ENCODE measurements around the gene PC.
A peak's percentile ranks its signal among the peaks of the same experiment; 100 is the strongest.

PC gene

DNA sequence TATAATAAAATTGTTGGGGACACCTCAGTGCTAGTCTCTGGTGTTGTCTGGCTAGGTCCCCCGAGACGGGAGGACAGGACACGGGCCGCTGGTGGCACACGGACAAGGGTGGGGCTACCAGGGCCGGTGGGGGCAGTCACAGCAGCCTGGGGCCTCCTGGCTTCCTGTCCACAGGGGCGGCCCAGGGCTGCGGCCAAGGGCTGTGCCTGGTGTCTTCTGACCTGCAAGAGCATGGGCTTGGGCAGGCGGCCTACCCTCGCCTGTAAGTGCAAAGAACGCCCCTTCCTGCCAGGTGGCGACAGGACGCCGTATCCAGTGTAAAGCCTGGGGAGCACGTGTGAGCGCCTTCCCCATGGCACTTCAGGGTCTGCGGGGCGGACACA, 97.7 kb downstream of the PC start:
- DNase-seq (ENCODE audit: insufficient read length, low spot score) (no peak), FAIRE-seq (no peak)
- no peak for TF ChIP-seq PAX5 (IDR thresholded peaks at IDR 0.05; ENCODE audit: insufficient read depth, low read length, severe bottlenecking)
- TF ChIP-seq POU2F2 (IDR thresholded peaks at IDR 0.05; ENCODE audit: low read depth, low read length) = no peak
- no peak for TF ChIP-seq POLR2A (IDR thresholded peaks at IDR 0.05; ENCODE audit: low read depth, low read length)
- no peak for TF ChIP-seq SPI1 (IDR thresholded peaks at IDR 0.05; ENCODE audit: low read depth, low read length)
- TF ChIP-seq TAF1 (IDR thresholded peaks at IDR 0.05; ENCODE audit: low read depth, low read length) = no peak
- TF ChIP-seq POLR2AphosphoS5 (IDR thresholded peaks at IDR 0.05; ENCODE audit: low read depth, low read length) = no peak

DNA sequence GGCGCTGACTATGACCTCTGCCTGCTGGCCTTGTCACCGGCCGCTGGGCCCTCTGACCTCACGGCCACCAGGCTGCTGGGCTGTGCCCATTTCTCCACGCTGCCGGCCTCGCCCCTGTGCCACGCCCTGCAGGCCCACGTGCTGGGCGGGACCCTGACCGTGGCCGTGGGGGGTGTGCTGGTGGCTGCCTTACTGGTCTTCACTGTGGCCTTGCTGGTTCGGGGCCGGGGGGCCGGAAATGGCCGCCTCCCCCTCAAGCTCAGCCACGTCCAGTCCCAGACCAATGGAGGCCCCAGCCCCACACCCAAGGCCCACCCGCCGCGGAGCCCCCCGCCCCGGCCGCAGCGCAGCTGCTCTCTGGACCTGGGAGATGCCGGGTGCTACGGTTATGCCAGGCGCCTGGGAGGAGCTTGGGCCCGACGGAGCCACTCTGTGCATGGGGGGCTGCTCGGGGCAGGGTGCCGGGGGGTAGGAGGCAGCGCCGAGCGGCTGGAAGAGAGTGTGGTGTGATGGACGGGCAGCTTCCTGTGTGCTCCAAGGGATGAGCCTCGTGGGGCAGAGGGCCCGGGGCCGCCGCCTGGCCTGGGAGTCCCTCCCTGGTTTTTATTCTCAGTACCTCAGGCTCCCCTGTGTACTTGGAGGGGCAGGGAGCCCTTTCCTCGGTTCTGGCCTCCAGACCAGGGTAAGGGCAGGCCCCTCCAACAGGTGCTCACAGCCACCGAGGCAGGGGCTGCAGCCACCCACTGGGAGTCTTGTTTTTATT, 98.3 kb downstream of the PC start:
- FAIRE-seq = no peak
- no peak for TF ChIP-seq POLR2A (IDR thresholded peaks at IDR 0.05; ENCODE audit: low read depth, low read length)
- TF ChIP-seq PAX5 (IDR thresholded peaks at IDR 0.05; ENCODE audit: insufficient read depth, low read length, severe bottlenecking) = no peak
- TF ChIP-seq SPI1 (IDR thresholded peaks at IDR 0.05; ENCODE audit: low read depth, low read length) = no peak
- no peak for TF ChIP-seq POU2F2 (IDR thresholded peaks at IDR 0.05; ENCODE audit: low read depth, low read length)
- no peak for TF ChIP-seq TAF1 (IDR thresholded peaks at IDR 0.05; ENCODE audit: low read depth, low read length)
- TF ChIP-seq POLR2AphosphoS5 (IDR thresholded peaks at IDR 0.05; ENCODE audit: low read depth, low read length) = no peak
- no peak for DNase-seq (ENCODE audit: insufficient read length, low spot score)

DNA sequence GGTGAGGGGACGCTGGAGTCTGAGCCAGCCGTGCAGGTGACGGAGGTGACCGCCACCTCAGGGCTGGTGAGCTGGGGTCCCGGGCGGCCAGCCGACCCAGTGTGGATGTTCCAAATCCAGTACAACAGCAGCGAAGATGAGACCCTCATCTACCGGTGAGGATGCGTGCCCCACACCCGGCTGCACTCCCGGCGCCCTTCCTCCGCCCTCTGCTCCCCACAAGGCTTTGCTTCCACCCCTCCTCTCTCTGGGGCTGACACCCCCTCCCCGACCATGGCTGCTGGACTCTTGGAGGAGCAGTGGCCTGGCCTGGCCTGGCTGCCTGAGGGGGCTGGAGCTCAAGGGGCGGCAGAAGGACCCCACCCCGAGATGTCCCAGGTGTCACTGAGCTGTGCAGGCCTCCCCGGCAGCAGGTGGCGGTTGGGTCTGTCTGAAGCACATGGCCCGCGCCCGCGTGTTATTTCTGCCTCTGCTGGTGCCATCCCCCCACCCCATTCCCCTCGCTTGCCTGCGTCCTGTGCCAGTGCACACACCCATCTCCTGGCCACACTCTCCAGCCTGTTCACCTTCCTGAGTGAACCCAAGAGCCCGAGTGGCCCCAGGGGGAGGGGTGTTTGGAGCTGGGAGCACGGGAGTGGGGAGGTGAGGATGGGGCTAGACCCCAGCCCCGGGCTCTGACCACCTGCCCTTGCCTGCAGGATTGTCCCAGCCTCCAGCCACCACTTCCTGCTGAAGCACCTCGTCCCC, 99.1 kb downstream of the PC start:
- no peak for FAIRE-seq
- no peak for DNase-seq (ENCODE audit: insufficient read length, low spot score)
- TF ChIP-seq PAX5 (IDR thresholded peaks at IDR 0.05; ENCODE audit: insufficient read depth, low read length, severe bottlenecking) (no peak), POLR2A (IDR thresholded peaks at IDR 0.05; ENCODE audit: low read depth, low read length) (no peak), SPI1 (IDR thresholded peaks at IDR 0.05; ENCODE audit: low read depth, low read length) (no peak), POLR2AphosphoS5 (IDR thresholded peaks at IDR 0.05; ENCODE audit: low read depth, low read length) (no peak), TAF1 (IDR thresholded peaks at IDR 0.05; ENCODE audit: low read depth, low read length) (no peak), POU2F2 (IDR thresholded peaks at IDR 0.05; ENCODE audit: low read depth, low read length) (no peak)

DNA sequence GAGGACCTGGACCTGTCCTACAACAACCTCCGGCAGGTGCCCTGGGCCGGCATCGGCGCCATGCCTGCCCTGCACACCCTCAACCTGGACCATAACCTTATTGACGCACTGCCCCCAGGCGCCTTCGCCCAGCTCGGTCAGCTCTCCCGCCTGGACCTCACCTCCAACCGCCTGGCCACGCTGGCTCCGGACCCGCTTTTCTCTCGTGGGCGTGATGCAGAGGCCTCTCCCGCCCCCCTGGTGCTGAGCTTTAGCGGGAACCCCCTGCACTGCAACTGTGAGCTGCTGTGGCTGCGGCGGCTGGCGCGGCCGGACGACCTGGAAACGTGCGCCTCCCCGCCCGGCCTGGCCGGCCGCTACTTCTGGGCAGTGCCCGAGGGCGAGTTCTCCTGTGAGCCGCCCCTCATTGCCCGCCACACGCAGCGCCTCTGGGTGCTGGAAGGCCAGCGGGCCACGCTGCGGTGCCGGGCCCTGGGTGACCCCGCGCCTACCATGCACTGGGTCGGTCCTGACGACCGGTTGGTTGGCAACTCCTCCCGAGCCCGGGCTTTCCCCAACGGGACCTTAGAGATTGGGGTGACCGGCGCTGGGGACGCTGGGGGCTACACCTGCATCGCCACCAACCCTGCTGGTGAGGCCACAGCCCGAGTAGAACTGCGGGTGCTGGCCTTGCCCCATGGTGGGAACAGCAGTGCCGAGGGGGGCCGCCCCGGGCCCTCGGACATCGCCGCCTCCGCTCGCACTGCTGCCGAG, 99.8 kb downstream of the PC start:
- no peak for TF ChIP-seq PAX5 (IDR thresholded peaks at IDR 0.05; ENCODE audit: insufficient read depth, low read length, severe bottlenecking)
- no peak for TF ChIP-seq SPI1 (IDR thresholded peaks at IDR 0.05; ENCODE audit: low read depth, low read length)
- TF ChIP-seq POLR2AphosphoS5 (IDR thresholded peaks at IDR 0.05; ENCODE audit: low read depth, low read length) = no peak
- TF ChIP-seq POLR2A (IDR thresholded peaks at IDR 0.05; ENCODE audit: low read depth, low read length) = no peak
- no peak for TF ChIP-seq TAF1 (IDR thresholded peaks at IDR 0.05; ENCODE audit: low read depth, low read length)
- no peak for DNase-seq (ENCODE audit: insufficient read length, low spot score)
- FAIRE-seq = no peak

DNA sequence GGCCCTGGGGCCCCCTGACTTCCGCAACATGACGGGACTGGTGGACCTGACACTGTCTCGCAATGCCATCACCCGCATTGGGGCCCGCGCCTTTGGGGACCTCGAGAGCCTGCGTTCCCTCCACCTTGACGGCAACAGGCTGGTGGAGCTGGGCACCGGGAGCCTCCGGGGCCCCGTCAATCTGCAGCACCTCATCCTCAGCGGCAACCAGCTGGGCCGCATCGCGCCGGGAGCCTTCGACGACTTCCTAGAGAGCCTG, 100.3 kb downstream of the PC start:
- TF ChIP-seq PAX5 (IDR thresholded peaks at IDR 0.05; ENCODE audit: insufficient read depth, low read length, severe bottlenecking) (no peak), POU2F2 (IDR thresholded peaks at IDR 0.05; ENCODE audit: low read depth, low read length) (no peak), SPI1 (IDR thresholded peaks at IDR 0.05; ENCODE audit: low read depth, low read length) (no peak), POLR2A (IDR thresholded peaks at IDR 0.05; ENCODE audit: low read depth, low read length) (no peak), POLR2AphosphoS5 (IDR thresholded peaks at IDR 0.05; ENCODE audit: low read depth, low read length) (no peak), TAF1 (IDR thresholded peaks at IDR 0.05; ENCODE audit: low read depth, low read length) (no peak)
- no peak for FAIRE-seq
- DNase-seq (ENCODE audit: insufficient read length, low spot score) = no peak

DNA sequence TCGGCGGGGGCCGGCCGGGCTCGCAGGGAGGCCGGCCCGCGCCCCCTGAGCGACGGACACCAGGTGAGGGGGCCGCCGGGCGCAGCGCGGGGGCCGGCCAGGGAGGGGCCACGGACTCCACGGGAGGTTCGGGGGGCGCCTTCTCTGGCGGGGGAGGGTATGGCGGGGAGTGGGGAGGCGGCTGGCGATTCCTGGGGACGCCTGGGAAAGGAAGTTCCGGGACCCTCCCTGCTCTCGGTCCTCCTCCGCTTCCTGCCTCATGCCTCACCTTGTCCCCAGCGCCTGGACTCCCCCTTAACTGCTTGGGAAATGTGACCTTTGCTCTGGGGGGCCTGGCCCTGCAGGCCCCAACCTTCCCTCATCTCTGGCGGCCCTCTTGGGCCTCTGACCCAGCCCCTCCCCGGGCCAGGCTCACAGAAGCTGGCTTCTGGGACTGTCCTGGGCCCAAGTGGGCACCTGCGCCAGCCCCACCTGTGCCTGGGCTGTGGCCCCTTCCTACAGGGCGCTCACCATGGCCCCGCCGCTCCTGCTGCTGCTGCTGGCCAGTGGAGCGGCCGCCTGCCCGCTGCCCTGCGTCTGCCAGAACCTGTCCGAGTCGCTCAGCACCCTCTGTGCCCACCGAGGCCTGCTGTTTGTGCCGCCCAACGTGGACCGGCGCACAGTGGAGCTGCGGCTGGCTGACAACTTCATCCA, 100.8 kb downstream of the PC start:
- TF ChIP-seq POU2F2 (IDR thresholded peaks at IDR 0.05; ENCODE audit: low read depth, low read length) (no peak), PAX5 (IDR thresholded peaks at IDR 0.05; ENCODE audit: insufficient read depth, low read length, severe bottlenecking) (no peak), POLR2A (IDR thresholded peaks at IDR 0.05; ENCODE audit: low read depth, low read length) (no peak), SPI1 (IDR thresholded peaks at IDR 0.05; ENCODE audit: low read depth, low read length) (no peak), POLR2AphosphoS5 (IDR thresholded peaks at IDR 0.05; ENCODE audit: low read depth, low read length) (no peak), TAF1 (IDR thresholded peaks at IDR 0.05; ENCODE audit: low read depth, low read length) (no peak)
- no peak for FAIRE-seq
- DNase-seq (ENCODE audit: insufficient read length, low spot score) = peak; percentile 60

DNA sequence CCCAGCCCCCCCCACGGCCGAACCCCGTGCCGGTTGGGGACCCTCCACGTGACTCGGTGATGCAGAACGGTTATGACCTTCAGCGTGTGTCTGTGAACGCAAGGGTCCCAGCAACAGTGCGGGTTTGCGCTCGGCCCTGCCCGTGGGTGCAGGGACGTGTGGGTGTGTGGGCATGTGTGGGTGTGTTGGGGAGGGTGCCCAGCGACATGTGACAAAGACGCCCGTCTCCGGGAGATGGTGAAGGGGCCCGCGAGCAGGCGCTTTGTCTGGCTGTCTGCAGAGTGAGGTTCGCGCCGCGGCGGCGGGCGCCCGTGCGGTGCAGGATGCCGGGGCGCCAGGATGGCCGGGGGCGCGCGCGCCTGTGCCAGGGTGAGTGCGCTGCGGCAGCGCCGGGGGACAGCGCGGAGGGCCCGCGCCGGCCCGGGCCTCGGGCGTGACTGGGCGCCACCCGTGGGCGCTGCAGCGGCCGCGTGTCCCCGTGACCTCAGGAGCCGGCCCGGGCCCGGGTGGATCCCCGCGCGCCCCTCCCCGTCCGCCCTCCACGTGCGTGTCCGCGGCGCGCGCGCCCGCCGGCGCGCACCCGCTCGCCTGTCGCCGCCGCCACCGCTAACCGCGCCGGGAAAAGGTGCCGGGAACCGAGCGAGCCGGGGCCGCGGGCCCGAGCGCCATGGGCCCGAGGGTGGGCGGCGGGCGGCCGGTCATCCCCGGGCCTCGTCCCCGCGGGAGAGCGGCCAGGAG, 101.5 kb downstream of the PC start, which contains the start of gene LRFN4:
LRFN4 (plus strand) TSS at position 569 of the 738 bp plus-strand sequence. CDS start 681 bp downstream, outside the sequence.
- FAIRE-seq = no peak
- TF ChIP-seq TAF1 (IDR thresholded peaks at IDR 0.05; ENCODE audit: low read depth, low read length) (no peak), POLR2AphosphoS5 (IDR thresholded peaks at IDR 0.05; ENCODE audit: low read depth, low read length) (no peak), PAX5 (IDR thresholded peaks at IDR 0.05; ENCODE audit: insufficient read depth, low read length, severe bottlenecking) (no peak), SPI1 (IDR thresholded peaks at IDR 0.05; ENCODE audit: low read depth, low read length) (no peak)
- DNase-seq (ENCODE audit: insufficient read length, low spot score) = peak; percentile 80

Measured in GM12891 (cell line).